ENCODE data around the gene FBXL7.

The FBXL7 gene

DNA sequence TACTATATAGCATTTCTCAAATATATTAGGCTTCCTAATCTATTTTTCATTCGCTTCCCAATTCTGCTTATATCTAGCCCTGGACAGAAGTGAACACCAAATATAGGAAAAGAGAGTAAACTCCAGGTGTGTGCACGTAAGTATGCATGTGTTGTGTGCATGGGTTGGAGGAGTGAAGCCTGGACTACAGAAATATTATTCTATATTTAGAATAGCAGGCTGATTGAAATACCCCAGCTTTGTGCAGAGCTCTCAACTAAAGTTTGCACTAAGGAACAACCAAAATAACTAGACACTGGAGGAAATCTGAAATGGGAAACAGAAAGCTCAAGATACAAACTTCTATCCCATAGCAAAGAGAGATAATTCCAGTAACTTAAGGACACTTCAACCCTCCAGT is 480.9 kb downstream of the FBXL7 start:
- H3K27me3 ChIP-seq (ENCODE audit: low read depth): peaks cover 5% of the 10 kb centered on the region
- in situ Hi-C loops (cut with MboI; ENCODE audit: low sequenced_read_pairs): loop anchor here (25.0 kb wide), 1 partner anchor 169 kb away; no protein-coding TSS in a partner anchor
- no peaks in the 10 kb centered on the region for H3K9me3 ChIP-seq
- H3K4me1 ChIP-seq: no peaks in the 10 kb centered on the region
- no peaks in the 10 kb centered on the region for H3K36me3 ChIP-seq (replicated peaks)
- H3K4me3 ChIP-seq: no peak overlapping the region
- no peak for DNase-seq (ENCODE audit: low spot score in 2 of 2)

DNA sequence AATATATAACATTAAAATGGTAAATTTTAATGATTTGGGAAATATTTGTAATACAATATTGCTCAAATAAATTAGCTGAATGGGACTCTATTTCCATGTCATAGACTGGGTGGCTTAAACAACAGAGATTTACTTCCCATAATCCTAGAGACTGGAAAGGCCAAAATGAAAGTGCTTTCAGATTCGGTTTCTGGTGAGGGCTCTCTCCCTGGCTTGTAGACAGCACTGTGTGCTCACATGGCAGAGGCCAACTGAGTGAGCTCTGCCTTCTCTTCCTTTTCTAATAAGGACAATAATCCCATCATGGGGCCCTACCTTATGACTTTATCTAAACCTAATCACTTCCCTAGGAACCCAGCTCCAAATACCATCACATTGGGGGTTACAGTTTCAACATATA is 483.4 kb downstream of the FBXL7 start:
- no peaks in the 10 kb centered on the region for H3K9me3 ChIP-seq
- DNase-seq (ENCODE audit: low spot score in 2 of 2): no peak
- in situ Hi-C loops (cut with MboI; ENCODE audit: low sequenced_read_pairs): loop anchor here (25.0 kb wide), 1 partner anchor 171 kb away; no protein-coding TSS in a partner anchor

More for the DNA sequence above, 483.4 kb downstream of the FBXL7 start:
- Histone ChIP-seq H3K4me1 (no peaks in the 10 kb centered on the region), H3K27me3 (ENCODE audit: low read depth) (no peaks in the 10 kb centered on the region; the same call in 1 of the 2 replicates), H3K36me3 (replicated peaks) (no peaks in the 10 kb centered on the region), H3K4me3 (no peak overlapping the region)
